GM21367 (cell line): ENCODE results near the gene BTG4.

Experiments used
- ATAC-seq: cut with Tn5 transposase; IDR thresholded peaks from one replicate; pipeline ENCODE4 v1.9.1; 2021; ENCODE audit not compliant: unreplicated experiment

The BTG4 gene

DNA sequence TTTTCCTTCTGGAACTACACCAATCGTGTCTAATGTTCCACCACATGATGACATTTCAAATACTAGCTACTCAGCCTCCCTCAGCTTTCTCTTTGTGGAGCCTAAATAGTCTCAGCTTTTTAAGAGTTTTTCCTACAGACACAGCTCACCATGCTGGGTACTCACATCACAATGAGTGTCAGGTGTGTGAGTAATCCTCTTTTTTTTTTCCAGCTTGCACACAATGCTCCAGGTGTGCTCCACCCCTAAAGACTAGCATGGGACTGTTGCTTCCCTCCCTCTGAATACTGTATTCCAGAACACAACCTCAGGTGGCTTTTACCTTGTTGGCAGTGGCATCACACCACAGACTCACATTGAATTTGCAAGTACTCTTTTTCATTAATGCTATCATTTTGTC, 11.7 kb downstream of the BTG4 start:
- no peak for ATAC-seq

DNA sequence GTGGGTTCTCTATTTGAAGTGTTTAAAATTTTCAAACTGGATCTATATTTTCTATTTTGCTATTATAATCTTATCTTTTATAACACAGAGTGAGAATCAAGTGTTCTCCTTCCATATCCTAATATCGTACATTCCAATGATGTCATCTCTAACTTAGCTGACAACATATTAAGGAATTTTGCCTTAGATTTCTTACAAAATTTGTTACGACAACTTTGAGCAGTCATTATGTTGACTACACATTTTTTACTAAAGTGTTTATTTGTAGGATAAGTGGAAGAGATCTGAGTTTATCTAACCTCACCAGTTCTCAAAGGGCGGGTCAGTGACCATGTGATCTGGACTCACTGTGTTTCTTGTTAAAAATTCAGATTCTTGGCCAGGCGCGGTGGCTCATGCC, 12.7 kb downstream of the BTG4 start:
- ATAC-seq = no peak

DNA sequence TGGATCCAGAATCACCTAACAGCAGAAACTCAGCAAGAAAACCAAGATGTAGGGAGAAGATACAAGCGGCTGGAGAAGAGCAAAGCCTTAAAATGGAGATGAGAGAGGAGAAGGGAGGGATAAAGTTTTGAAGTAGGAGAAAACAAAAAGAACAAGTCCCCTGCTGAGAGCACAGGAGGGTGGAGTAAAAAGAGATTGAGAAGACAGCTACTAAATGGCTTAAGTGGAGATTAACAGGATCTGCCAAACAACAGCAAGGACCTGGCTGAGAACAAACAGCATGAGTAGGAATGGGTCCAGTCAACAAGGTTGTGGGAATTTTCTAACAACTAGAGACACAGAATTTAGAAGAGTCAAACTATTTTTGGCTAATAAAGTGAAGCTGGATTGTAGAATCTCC, 18.1 kb downstream of the BTG4 start:
- ATAC-seq = no peak

- no peak for ATAC-seq
Observed at GRCh38 chr11:111490496-111490895, 21.7 kb downstream of the BTG4 start.

DNA sequence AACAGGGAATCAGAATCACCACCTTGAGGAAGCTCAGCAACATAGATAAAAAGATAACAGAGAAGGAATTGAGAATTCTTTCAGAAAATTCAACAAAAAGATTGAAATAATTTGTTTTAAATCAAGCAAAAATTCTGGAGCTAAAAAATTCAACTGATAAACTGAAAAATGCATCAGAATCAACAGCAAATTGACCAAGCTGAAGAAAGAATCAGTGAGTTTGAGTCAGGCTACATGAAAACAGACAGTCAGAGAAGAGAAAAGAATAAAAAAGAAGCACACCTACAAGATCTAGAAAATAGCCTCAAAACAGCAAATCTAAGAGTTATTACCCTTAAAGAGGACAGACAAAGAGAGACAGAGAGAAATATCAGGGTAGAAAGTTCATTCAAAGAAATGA, 28.8 kb downstream of the BTG4 start:
- ATAC-seq = no peak

GRCh38 chr11:111479666-111480065, 32.5 kb downstream of the BTG4 start:
- no peak for ATAC-seq

DNA sequence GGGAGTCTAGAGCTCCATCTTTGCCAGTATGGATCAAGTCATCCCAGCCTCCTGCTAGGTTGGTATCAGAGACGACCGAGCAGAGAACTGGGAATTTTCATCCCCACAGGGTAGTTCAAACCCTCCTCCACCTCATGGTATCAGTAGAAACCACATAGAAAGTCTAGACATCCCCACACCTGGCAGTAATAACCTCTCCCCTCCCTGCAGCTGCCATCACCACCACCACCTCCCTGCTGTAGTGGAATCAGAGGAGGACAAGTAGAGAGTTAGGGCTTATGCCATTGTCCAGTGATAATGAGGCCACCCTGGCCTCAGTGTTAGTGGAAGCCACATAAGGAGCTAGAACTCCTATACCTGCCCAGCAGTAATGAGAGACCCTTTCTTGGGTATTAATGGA, 34.3 kb downstream of the BTG4 start:
- no peak for ATAC-seq

- no peak for ATAC-seq
Observed at GRCh38 chr11:111476956-111477355, 35.2 kb downstream of the BTG4 start.

DNA sequence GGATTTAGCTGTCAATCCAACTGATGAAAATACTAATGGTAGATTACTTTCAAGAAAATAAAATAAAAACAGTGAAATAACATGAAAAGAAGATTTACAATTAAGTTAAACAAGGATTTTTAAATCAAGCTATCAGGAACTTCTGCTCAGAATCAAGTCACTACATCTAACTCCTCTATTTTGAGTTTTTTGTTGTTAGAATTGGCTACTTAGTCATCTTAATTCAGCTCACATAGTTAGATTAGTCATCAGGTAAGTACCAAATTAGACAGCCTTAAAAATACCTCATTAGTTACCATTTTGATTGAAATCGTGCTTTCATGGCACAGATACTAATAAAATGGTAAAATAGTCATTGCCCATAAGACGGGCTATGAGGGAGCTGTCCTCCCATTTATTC, 35.8 kb downstream of the BTG4 start:
- no peak for ATAC-seq

DNA sequence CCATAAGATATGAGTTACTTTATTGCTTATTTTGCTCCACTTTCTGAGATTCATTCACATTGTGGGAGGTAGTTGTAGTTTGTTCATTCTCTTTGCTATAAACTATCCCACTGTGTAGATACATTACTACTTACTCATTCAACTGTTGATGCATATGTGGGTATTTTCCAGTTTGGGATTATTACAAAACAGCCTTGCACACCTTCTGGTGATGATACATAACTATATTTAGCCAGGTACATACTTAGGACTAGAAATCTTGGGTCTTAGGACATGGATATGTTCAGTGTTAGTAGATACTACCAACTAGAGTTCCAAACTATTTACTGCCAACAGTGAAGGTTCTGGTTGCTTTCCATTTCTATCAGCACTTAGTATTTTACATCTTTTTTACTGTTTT, 37.8 kb downstream of the BTG4 start:
- ATAC-seq = no peak

DNA sequence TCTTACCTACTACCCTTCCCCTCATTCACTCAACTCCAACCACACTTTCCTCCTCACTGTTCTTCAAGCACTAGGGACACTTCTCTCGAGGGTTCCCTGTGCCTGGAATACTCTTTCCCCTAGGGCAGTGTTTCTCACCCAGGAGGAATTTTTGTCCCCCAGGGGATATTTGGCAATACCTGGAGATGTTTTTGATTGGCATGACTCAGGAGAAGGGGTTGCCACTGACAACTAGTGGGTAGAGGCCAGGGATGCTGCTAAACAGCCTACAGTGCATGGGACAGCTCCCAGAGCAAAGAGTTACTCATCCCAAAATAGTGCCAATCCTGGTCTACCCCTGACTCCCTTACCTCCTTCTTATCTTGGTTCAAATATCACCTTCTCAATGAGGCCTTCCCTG, 40.0 kb downstream of the BTG4 start:
- ATAC-seq = no peak

GRCh38 chr11:111469200-111469599, 43.0 kb downstream of the BTG4 start:
- no peak for ATAC-seq

DNA sequence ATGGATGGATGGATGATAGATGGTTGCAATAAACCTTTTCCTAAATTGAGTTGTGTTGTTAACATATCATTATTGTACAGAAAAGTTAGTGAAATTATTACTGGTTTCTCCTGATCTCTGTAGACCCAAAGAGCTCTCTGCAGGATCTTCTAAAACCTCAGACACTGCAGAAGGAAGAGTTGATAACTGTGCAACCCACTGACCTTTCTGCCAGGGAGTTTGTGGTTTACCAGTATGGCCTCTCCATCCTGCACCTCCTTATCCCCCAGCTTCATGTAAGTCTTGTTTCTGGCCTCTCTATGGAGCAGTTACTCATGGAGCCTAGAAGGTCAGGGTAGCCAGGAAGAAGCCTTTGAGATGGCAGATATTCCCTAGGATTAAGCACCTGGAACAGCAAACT, 45.6 kb downstream of the BTG4 start:
- no peak for ATAC-seq

DNA sequence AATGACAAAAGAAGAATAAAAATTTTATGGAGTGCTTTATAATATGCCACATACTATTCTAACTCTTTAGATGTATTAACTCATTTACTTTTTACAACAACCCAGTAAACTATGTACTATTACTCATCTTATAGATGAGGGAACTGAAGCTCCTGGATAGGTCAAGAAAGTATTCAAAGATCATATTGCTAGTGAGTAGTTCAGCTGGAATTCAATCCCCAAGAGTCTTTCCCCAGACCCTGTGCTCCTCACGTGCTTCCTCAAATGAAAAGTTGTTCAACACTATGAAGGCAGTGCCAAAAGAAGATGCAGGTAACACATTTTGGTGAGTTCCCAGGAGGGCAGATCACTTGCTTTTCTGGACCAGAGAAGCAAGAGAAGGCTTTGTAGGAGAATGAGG, 46.8 kb downstream of the BTG4 start:
- ATAC-seq = no peak

- no peak for ATAC-seq
Observed at GRCh38 chr11:111463276-111463675, 48.9 kb downstream of the BTG4 start.

GRCh38 chr11:111462329-111462728, 49.9 kb downstream of the BTG4 start:
- ATAC-seq = no peak

- no peak for ATAC-seq
Observed at GRCh38 chr11:111461460-111462235, 50.5 kb downstream of the BTG4 start.

DNA sequence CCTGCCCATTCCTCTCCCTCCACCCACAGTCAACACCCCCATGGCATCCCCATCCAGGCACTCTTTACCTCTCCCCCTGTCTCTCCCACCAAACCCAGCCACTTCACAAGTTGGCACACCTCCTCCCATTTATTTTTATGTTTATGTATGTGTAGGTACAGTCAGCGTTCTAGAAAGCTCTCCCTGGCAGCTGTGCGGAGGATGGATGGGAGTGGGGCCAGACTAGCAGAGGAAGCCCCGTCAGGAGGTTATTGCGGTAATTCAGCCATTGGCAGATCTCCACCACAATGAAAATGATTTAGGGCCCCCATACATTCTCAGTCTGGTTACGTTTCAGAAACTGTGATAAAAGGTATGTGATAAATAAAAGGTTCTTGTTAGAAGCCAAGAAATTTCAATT, 51.3 kb downstream of the BTG4 start:
- no peak for ATAC-seq

DNA sequence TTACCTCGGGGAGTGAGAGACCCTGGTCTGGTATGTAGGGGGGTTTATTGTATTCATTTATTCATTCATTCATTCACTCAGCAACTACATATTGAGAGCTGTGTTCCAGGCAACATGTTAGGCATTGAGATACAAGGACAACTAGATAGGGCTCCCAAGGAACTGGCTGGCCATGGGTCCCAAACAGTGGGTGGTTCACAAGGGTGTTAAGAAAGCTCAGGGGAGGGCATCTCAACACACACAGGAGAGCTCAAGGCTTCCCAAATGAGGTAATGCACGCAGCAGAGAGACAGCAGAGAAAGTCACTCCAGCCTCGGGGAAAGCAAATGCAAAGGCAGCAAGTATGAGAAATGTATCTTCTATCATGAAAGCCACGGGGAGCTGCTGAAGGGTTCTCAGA, 51.8 kb downstream of the BTG4 start:
- no peak for ATAC-seq

DNA sequence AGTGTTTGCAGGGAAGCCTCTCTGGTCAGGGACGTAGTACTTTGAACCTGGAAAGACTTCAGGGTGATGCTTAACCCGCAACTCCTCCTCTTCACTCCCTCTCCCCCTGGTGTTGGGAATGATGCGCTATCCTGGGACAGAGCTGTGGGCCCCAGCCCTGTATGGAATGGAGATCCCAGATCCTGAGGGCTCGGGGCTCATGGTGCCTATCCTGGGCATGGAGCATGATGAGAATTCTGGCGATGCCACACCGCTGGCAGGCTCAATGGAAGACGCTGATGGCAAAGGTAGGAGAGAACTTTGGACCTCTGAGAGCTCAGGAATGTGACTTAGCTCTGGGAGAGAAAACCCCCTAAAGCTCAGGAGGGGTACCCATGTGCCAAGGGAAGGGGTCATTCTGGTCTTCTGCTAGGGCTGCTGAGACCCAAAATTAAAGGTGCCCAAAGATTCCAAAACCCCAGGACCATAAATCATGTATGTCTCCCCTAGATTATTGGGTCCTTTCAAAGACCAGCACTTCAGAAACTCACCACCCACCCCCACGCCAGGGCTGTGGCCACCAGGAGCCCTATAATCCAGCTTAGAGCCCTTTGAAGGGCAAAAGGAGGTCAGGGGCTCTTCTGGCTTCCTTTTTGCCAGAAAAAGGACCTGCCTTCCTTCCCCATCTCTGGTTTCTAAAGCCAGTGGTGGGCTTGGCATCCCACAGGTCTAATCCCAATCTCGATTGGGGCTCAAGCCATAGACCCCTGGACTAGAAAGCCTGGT, 52.5 kb downstream of the BTG4 start:
- ATAC-seq = no peak

- no peak for ATAC-seq
Observed at GRCh38 chr11:111457731-111458368, 54.3 kb downstream of the BTG4 start.
